HG02759 (cell line): ENCODE data around the gene SDC4.
A peak's percentile ranks its signal among the peaks of the same experiment; 100 is the strongest.

ENCODE experiments used
- ATAC-seq: cut with Tn5 transposase; IDR thresholded peaks from one replicate; pipeline ENCODE4 v1.9.1; 2021; ENCODE audit warnings: mild to moderate bottlenecking, moderate library complexity; ENCODE audit not compliant: unreplicated experiment

The SDC4 gene

DNA sequence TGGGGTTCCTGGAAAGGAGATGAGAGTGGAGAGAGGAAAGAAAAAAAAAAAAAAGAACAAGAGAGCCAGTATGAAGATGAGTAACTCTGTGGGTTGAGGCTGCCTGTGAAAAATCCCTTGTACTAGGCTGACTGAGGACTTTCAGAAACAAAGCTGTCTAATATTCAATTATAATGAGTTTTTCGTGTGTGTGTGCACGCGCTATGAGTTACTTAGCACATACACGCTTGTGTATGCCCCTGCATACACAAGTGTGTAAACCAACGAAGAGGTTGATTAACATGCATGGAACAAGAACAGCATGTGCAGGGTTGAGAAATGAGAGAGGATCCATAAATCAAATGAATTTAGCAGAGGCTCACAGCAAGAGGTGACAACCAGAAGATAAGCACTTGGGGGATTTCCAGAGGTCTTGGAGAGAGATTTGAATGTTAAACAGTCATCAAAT, 46.4 kb downstream of the SDC4 start:
- ATAC-seq, result no peak

- peak; percentile 67 for ATAC-seq
These were observed 47.3 kb downstream of the SDC4 start for GRCh38 chr20:45300961-45301360.

DNA sequence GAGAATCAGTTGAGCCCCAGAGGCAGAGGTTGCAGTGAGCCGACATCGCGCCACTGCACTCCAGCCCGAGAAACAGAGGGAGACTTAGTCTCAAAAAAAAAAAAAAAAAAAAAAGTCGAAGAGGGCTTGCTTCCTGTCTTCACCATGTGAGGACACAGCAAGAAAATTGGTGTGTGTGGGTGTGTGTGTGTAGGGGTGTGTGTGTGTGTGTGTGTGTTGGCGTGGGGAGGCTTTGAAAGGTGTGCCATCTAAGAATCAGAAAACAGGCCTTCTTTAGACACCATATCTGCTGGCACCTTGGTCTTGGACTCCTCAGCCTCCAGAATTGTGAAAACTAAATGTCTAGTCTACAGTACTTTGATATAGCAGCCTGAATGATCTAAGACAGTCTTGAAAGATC, 48.4 kb downstream of the SDC4 start:
- ATAC-seq, result no peak

DNA sequence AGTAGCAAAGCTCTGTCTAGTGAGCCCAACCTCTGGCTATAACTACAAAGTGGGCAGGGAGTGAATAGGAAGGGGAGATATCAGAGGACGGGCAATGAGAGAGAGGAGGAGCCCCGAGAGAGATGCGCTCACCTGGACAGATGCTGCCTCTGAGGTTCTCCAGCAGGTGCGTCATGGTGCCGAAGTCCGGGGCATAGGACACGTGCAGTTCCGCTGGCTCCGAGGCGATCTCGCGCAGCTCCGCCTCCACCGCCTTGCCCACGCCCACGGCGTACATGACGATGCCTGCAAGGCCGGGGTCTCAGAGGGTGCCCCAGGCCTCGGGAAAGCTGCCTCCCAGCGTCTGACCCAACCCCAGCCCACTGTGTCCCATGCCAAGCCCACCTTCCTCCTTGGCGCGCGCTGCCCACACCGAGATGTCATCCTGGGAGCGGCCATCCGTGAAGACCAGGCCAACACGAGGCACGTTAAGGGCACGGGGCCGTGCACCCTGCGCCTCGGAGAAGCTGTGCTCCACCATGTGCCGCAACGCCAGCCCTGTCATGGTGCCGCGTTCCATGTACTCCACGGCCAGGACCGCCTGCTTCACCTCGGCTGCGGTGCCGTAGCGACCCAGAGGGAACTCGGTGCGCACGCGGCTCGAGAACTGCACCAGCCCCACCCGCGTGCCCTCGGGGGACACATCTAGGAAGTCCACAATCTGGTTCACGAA, 50.3 kb downstream of the SDC4 start:
- ATAC-seq, result no peak

GRCh38 chr20:45294659-45295058, 53.6 kb downstream of the SDC4 start:
- ATAC-seq, result no peak

DNA sequence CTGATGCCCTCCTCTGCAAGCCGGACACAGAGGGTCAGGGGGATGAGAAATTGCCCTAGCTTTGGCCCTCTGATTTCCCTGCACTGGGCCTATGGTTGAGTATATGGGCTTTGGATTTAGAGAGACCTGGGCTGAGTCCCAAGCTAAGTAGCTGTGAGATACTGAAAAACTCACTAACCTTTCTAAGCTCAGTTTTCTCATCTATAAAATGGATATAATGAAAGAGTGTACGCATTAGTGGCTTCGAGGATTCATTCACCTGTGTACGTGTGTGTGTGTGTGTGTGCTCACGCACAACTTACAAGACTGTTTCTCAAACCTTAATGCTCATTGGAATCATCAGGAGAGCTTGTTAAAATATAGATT, 54.2 kb downstream of the SDC4 start:
- ATAC-seq, result no peak

DNA sequence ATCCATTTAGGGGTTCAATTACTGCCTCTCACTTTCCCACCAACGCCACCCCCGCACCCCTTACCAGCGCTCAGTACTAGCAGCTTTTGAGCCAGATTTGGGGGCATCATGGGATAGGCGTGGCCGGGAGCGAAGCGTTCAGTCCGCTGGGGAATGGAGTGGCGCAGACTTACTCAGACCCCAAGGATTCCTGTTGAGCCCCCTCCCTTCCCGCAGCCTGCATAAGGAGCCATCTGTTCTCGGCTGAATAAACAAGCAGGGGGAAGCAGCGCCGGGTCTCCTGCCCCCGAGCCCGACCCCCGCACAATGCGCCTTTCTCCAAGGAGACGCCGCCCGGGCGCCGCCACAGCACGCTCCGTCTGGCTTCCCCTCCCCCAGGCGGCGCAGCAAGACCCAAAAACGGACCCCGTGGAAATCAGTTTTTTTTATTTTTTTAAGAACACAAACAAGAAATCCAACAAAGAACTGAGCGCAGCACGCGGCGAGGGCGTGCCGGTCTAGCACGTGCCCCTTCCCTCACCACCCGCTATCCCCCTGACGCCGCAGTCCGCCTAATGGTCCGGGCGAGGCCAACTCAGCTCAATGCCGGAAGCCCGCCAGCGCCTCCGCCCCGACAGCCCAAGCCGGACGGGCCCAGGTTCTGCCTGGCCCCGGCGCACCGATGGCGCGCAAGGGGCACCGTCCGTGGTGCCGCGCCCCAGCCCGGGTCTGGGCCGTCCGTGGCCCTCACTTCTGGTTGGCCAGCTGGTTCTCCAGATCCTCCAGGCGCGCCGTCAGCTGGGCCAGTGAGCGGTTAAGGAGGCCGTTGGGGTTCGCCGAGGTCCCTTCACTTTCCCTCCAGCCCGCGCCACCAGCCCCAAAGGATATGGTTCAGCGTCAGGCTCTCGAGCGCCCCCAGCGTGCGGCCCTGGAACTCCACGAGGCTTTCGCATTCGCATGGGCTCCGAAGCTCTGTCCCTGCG, 54.9 kb downstream of the SDC4 start:
- peak; percentile 77 for ATAC-seq

DNA sequence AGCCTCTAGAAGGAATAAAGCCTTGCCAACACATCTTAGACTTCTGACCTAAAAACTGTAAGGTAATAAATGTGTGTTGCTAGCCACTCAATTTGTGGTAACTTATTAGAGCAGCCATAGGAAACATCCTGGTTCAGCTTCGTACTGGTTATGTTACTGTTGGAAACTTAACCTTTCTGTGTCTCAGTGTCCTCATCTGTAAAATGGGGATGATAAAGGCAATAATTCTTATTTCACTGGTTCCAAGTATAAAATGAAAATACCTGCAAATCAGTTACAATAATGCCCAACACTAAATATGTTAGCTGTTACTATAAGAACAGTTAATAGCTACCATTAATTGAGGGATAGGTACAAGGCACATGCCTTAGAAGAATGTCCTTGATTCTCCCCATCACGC, 55.9 kb downstream of the SDC4 start:
- ATAC-seq, result no peak

DNA sequence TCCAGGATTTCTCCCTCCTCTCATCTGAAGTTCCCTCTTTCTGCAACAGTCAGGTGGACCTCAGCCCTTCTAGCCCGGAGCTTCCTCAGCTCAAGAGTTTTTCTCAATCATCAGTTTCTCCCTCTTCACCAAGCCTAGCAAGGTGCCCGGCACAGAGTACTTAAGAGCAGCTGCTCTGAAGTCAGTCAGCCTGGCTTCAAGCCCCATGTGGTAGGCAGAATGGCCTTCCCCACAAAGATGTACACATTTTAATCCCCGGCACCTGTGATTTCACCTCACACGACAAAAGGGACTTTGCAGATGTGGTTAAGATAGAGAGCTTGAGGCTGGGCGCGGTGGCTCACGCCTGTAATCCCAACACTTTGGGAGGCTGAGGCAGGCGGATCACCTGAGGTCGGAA, 56.7 kb downstream of the SDC4 start:
- no peak for ATAC-seq

- ATAC-seq, result no peak
These were observed 57.4 kb downstream of the SDC4 start for GRCh38 chr20:45290677-45291355.

- no peak for ATAC-seq
These were observed 58.1 kb downstream of the SDC4 start for GRCh38 chr20:45289942-45290676.

DNA sequence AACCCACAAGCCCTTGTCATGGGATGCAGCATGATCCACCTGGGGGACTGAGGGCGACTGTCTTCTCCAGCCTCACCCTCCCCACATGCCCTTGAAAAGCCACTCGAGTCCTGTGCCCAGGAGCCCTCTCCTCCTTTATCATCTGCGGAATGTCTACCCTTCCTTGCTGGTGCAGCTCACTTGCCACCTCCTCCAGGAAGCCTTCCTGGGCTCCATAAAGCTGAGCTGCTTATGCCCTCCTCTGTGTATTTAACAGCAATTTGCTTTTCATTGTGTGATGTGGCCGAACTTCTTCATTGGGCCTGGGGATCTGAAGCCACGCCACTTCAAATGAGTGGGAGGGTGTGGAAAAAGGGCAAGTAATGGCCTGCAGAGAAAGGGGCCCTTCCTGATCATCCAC, 59.4 kb downstream of the SDC4 start:
- ATAC-seq, result no peak

- no peak for ATAC-seq
These were observed 59.8 kb downstream of the SDC4 start for GRCh38 chr20:45288376-45288775.

DNA sequence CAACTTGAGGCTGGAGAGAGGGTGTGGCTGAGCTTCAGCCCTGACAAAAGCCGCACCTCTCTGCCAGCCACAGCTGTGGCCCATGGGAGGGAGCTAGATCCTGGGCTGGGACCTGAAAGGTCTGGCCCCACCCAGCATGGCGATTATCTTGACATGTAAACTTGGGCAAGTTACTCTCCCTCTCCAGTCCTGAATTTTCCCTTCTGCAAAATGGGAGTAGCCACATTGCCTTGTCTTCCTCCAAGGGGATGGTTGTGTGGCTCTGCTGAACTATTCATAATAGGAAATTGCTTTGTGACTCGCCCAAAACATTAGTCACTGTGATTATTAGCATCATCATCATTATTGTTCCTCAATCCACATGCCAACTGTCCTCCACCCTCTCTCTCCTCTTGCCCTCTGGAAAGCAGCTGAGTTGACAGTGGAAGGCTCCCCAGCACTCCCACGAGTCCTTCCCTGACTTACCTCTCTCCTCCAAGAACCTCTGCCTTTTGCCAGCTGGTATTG, 64.6 kb downstream of the SDC4 start:
- no peak for ATAC-seq

DNA sequence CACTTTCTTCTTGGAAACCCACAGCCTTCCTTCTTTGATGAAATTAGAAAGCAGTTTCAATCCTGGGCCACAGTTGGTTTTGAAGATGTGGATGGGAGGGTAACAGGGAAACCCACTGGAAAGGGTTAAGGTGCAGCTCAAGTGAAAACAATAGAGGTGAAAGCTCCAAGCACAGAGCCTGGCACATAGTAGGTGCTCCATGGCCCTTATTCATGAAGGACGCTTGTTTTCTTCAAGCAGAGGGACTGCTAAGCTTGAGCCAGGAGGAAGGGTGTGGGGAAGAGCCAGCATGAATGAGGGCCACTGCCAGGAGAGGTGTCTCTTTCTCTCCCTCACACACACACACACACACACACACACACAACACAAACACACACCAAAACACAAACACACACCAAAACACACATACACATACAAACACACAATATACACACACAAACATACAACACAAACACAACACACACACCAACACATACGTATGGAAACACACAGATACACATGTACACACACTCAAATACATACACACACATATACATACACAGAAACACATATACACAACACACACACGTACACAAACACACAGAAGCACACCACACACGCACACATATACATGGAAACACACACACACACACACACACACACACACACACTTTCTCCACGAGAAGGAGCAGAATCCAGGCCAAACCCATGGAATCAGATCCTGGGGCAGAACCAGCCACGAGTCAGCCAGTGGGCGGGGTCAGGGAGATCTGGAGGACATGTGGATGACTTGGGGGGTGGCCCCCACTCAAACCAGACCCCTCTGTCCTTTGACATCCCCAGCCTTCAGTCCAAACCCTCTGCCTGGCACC, 65.3 kb downstream of the SDC4 start:
- ATAC-seq, result no peak

GRCh38 chr20:45279992-45280391, 68.2 kb downstream of the SDC4 start:
- no peak for ATAC-seq

GRCh38 chr20:45275338-45275737, 72.9 kb downstream of the SDC4 start:
- ATAC-seq, result no peak
